ENCODE data around the gene TAF3.
"Not testable (repeated sequence)": the region's sequence is repeated elsewhere in the genome, so short reads cannot be mapped to it uniquely, and the experiment has no call there.

The TAF3 gene

GRCh38 chr10:7810443-7810842 lies 7.9 kb upstream of the TAF3 start:
- DNase-seq (ENCODE audit: low read depth in 2 of 2): no peak

- DNase-seq (ENCODE audit: low read depth in 2 of 2): no peak
Measured at GRCh38 chr10:7811000-7811399, 7.3 kb upstream of the TAF3 start.

GRCh38 chr10:7811743-7812142 lies 6.6 kb upstream of the TAF3 start:
- not testable (repeated sequence) for DNase-seq (ENCODE audit: low read depth in 2 of 2)

DNA sequence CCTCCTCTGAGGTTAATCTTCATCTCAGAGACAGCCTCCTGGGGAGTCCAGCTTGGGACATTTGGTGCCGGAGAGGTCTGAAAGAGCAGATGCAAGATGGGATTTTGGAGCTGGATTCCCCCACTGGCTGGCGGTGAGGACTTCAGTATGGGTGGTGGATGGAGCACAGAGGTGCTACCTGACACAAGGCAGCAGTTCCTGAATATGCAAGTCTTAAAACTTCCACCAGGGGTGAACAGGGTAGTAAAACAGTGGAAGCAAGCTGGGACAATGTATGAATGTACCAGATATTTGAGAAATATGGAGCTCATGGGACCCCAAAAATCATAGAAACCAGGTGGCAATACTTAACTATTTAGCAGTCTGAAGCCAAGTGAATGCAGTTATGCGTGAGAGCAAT lies 4.8 kb upstream of the TAF3 start:
- no peak for DNase-seq (ENCODE audit: low read depth in 2 of 2)

GRCh38 chr10:7817576-7817975 lies 729 bp upstream of the TAF3 start:
- DNase-seq (ENCODE audit: low read depth in 2 of 2): no peak

DNA sequence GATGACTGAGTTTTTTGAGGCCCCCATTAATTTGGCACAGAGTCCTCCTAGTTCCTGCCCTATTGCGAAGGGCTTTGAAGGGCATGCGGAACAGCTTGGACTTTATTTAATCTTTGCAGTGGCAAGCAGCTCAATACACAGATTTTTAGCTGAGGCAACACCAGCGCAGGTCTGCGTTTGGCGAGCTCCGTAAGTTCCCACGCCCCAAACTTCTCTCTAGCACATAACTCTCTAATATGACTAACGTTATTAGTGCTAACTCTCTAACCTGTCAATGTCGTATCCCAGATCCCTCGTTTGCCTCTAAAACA lies 366 bp upstream of the TAF3 start:
- DNase-seq (ENCODE audit: low read depth in 2 of 2): no peak

DNA sequence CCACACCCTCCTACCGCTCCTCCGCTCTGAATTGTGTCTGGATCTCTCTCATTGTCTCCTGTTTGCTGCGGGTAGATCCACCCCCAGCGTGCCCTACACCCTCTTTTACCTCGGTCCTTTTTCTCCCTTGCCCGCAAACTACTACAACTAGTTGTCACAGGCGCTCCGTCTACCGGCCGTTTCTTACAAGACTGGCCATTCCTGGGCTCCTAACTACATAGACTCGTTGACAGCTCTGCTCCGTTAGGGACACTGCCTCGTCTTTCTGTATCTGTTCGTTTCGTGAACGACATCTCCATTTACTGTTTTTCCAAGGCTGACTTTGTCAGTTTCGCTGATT lies 786 bp downstream of the TAF3 start:
- DNase-seq (ENCODE audit: low read depth in 2 of 2): no peak

- DNase-seq (ENCODE audit: low read depth in 2 of 2): no peak
Measured at GRCh38 chr10:7824251-7824650, 5.9 kb downstream of the TAF3 start.

DNA sequence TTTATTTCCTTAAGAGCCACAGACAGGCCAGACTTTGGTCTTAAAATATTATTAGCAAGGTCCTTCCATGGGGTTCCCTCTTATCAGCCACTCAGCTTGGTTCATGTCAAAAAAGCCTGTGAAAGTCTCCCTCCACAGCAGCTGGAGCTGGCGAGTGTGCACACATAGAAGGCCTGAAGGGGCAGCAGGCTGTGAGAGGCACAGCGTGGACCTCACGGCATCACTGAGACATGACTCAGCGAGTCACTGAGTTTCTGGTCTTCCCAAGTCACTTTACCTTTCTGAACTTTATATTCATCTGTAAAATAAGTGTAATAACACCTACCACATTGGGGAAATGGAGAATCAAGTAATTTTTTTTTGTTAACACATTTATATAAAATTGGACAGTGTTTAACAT lies 8.7 kb downstream of the TAF3 start:
- no peak for DNase-seq (ENCODE audit: low read depth in 2 of 2)

DNA sequence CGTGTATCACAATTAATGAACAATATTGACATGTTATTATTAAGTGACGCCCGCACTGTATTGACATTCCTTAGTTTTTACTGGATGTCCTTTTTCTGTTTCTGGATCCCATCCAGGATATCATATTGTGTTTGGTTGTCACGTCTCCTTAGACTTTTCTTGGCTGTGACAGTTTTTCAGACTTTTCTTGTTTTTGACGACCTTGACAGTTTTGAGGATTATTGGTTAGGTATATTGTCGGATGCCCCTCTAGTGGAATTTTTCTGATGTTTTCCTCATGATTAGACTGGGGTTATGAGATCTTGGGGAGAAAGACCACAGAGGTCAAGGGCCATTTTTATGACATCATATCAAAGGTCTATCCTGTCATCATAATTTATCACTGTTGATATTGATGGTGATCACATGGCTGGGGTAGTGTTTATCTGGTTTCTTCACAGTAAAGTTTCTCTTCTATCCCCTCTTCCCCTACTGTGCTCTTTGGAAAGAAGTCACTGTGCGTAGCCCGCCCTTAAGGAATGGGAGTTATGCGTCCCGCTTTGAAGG lies 11.1 kb downstream of the TAF3 start:
- DNase-seq (ENCODE audit: low read depth in 2 of 2): no peak

GRCh38 chr10:7832060-7832459 lies 13.8 kb downstream of the TAF3 start:
- DNase-seq (ENCODE audit: low read depth in 2 of 2): no peak

- DNase-seq (ENCODE audit: low read depth in 2 of 2): no peak
Measured at GRCh38 chr10:7833210-7833609, 14.9 kb downstream of the TAF3 start.

DNA sequence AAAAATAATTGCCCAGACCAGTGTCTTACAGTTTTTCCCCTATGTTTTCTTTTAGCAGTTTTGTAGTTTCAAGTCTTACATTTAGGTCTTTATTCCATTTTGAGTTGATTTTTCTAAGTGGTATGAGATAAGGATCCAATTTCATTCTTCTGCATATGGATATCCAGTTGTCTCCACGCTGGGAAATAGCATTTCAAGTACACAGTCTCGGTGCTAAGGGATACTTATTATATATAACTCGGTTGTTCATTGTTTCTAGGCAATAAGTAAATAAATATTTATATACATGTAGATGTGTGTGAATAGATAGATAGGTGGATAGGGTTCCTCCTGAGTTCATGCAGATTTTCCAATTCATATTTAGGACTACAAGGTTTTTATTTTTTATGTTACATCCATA lies 16.0 kb downstream of the TAF3 start:
- no peak for DNase-seq (ENCODE audit: low read depth in 2 of 2)

- no peak for DNase-seq (ENCODE audit: low read depth in 2 of 2)
Measured at GRCh38 chr10:7836571-7836970, 18.3 kb downstream of the TAF3 start.

- no peak for DNase-seq (ENCODE audit: low read depth in 2 of 2)
Measured at GRCh38 chr10:7846591-7846990, 28.3 kb downstream of the TAF3 start.

DNA sequence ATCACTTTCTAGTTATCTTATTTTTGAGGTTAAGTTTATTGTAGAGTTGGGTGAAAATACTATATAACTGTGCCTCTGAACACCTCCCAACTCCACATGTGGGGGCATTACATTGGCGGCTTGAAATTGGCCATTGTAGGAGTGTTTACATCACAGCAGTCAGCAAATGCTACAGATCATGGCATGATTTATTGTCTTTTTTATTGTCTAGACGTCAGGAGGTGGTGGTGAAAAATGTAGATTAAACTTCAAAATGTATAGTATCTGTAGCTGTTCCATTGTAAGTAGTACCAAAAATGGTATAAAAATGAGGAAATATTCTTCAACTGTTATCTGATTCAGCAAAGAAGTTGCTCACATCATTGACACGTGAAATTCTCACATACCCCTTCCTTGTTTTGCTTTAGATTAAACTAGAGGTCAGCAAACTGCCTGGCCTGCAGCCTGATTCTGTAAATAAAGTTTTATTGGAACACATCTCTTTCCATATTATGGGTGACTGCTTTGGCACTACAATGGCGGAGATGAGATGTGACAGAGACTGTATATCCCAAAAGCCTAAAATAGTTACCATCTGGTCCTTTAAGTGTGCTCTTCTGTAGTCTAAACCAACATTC lies 35.0 kb downstream of the TAF3 start:
- DNase-seq (ENCODE audit: low read depth in 2 of 2): no peak

- DNase-seq (ENCODE audit: low read depth in 2 of 2): no peak
Measured at GRCh38 chr10:7853890-7854289, 35.6 kb downstream of the TAF3 start.

DNA sequence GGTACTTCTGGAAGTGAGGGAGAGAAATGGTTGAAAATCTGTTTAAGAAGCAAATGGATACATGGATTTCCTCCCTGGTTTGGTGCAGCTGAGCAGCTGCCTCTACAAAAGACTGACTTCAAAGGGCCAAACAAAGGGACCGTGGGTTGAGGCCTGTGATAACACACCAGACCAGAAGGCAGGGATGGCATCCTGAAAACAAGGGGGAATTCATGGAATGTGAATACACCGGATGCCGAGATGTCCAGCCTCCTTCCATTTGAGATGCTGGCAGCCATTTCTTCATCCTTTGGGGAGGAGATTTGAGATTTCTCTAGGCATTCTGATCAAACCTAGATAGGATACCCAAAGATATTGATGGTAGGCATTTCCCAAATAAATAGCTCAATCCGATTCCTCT lies 36.9 kb downstream of the TAF3 start:
- DNase-seq (ENCODE audit: low read depth in 2 of 2): no peak

DNA sequence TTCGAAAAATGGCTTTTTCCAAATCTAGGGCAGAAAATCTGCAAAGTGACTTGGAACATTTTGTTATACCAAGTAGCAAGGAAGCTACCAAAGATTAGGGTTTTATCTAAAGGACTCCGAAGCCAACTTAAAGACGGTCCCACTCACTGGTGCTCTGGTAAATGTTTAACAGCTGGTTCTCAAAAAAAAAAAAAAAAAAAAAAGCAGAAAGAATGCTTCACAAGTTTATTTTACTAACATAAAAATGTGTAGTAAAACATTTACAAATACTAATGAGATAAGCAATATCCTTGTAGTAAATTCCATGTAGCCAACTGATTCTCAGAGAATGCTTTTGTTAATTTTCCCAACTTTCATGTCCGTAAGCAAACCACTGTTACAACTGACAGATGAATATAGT lies 38.4 kb downstream of the TAF3 start:
- no peak for DNase-seq (ENCODE audit: low read depth in 2 of 2)

DNA sequence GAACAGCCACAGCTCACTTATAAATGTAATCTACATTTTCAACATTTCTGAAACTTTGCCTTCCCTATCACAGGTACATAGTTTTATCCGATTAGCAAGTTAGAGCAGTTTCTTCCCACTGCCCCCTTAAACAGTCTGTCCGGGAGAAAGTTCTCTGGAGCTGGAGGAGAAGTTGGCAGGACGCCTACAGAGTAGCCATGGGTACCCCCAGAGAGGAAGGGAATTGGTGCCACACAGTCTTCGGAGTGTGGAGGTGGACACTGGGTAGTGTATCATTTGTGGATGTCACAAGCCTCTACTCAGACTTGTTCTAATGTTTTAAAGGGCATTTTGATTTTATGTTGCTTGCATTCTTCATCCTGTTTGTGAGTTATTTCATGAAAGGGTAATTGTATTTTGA lies 39.0 kb downstream of the TAF3 start:
- DNase-seq (ENCODE audit: low read depth in 2 of 2): no peak

DNA sequence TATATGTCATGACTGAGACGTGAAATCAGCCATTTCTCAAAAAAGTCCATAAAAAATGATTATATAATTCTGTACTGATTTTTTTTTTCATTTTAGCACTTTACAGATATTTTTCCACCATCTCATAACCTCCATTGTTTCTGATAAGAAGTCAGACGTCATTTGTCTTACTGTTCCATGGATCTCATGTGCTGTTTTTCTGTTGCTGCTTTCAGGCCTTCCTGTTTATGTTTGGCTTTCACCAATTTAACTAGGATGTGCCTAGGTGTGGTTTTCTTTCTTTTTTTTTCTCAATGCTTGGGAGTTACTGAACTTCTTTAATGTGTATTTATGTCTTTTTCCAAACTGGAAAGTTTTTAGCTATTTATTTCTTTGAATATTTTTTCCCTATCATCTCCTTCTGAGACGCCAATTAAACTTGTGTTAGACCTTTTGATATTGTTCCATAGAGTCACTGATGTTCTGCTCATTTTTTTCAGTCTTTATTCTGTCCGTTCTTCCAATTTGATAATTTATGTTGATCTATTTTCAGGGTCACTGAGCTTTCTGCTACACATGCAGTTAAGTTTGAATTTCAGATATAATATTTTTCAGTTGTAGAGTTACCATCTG lies 43.3 kb downstream of the TAF3 start:
- no peak for DNase-seq (ENCODE audit: low read depth in 2 of 2)

- no peak for DNase-seq (ENCODE audit: low read depth in 2 of 2)
Measured at GRCh38 chr10:7862121-7862514, 43.8 kb downstream of the TAF3 start.

- DNase-seq (ENCODE audit: low read depth in 2 of 2): no peak
Measured at GRCh38 chr10:7866176-7866575, 47.9 kb downstream of the TAF3 start.

DNA sequence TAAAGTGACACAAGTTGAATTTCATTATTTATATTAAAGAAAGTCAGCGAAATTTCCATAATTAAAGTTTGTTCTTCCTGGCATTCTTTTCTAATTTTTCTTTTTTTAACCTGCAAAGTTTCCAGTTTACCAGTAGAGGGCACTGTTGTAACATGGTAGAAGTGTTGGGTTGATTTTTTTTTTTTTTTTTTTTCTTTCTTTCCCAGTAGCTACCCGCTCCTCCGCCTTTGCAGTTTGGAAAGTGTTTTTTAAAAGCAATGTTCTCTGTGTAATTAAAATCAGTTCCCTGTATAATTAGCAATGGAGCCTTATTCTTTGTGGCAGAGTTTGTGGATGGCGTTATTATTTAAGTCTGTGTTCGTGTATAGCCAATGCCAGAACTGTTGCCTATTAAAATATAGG lies 53.7 kb downstream of the TAF3 start:
- DNase-seq (ENCODE audit: low read depth in 2 of 2): no peak
